ENCODE data around the gene C20orf202.
A peak's percentile ranks its signal among the peaks of the same experiment; 100 is the strongest.

C20orf202 gene

DNA sequence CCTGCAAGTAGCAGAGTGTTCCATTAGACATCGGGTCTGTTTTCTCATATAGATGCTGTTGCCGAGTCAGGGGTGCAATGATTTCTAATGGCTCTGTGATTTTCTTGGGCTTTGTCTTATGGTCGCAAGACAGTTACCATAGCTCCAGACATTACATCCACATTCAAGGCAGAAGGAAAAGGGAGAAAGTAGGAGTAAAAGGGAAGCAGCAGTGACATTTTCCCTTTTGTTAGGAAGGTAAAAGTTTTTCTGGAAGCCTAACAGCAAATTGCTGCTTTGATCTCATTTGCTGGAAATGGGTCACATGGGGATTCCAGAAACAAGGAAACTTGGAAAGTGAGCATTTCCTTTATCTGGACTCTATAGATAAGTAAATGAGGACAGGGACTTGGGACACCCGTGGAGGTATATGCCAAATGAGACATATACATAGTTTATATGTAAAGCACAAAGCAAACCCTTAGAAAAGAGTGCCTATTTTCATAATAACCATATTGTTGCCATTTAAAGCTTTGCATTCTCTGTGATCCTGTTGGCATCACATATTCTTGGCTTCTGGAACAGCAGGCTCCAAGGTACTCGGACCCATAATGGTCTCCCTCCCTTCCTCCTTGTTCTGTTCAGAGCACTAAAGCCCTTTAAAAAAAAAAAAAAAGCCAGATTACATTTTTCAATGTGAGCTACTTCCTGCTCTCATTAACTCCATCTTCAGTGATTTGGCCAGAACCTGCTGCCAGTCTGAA is at the start of gene C20orf202:
Gene C20orf202 (plus strand): TSS at position 693 of the 743 bp plus-strand sequence. CDS start 132 bp downstream, outside the sequence.
- Mint-ChIP-seq H3K36me3 (ENCODE audit: insufficient read depth) (peaks cover 2% of the 10 kb centered on the region), H3K9me3 (no peaks in the 10 kb centered on the region), H3K27ac (ENCODE audit: low read depth) (no peak within 1 kb of the TSS), H3K4me3 (no peak within 1 kb of the TSS), H3K27me3 (no peaks in the 10 kb centered on the region), H3K4me1 (no peaks in the 10 kb centered on the region)
- no peak for DNase-seq (ENCODE audit: low spot score in 2 of 2)
- no peak for ATAC-seq (replicated peaks; ENCODE audit: extremely low read depth, poor library complexity, severe bottlenecking)

DNA sequence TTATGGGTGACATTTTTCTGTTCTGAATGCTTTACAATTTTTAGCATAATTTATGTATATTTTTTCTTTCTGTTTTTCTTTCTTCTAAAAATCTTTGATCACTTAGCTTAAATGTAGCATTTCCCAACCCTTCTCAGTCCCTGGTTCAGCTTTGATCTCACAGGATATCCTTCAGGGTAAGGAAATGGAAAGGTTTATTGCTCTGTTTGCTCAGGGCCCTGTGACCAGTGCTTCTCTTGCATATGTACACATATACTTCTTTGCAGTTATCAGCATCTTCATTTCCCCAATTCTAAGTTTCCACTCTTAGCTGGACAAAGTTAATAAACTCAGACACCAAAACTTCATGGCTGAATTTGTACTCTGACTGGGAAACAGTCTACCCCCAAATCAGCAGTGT is 49.0 kb upstream of the C20orf202 start:
- no peaks in the 10 kb centered on the region for H3K27me3 Mint-ChIP-seq
- no peak overlapping the region for H3K27ac Mint-ChIP-seq (ENCODE audit: low read depth)
- no peak for DNase-seq (ENCODE audit: low spot score in 2 of 2)

GRCh38 chr20:1154691-1155090 is 48.6 kb upstream of the C20orf202 start:
- Mint-ChIP-seq H3K4me1 (peaks cover 28% of the 10 kb centered on the region), H3K9me3 (no peaks in the 10 kb centered on the region), H3K36me3 (ENCODE audit: insufficient read depth) (peaks cover 21% of the 10 kb centered on the region), H3K27me3 (no peaks in the 10 kb centered on the region), H3K4me3 (no peak overlapping the region), H3K27ac (ENCODE audit: low read depth) (no peak overlapping the region)
- DNase-seq (ENCODE audit: low spot score in 2 of 2) (no peak), ATAC-seq (replicated peaks; ENCODE audit: extremely low read depth, poor library complexity, severe bottlenecking) (no peak)

More for the DNA sequence above, 49.0 kb upstream of the C20orf202 start:
- H3K36me3 Mint-ChIP-seq (ENCODE audit: insufficient read depth), result peaks cover 21% of the 10 kb centered on the region
- no peak for ATAC-seq (replicated peaks; ENCODE audit: extremely low read depth, poor library complexity, severe bottlenecking)
- H3K4me3 Mint-ChIP-seq, result no peak overlapping the region
- no peaks in the 10 kb centered on the region for H3K9me3 Mint-ChIP-seq
- peaks cover 28% of the 10 kb centered on the region for H3K4me1 Mint-ChIP-seq

GRCh38 chr20:1155342-1155741 is 47.9 kb upstream of the C20orf202 start:
- Mint-ChIP-seq H3K27me3 (no peaks in the 10 kb centered on the region), H3K36me3 (ENCODE audit: insufficient read depth) (peaks cover 20% of the 10 kb centered on the region), H3K4me1 (peaks cover 28% of the 10 kb centered on the region), H3K9me3 (no peaks in the 10 kb centered on the region), H3K4me3 (no peak overlapping the region), H3K27ac (ENCODE audit: low read depth) (no peak overlapping the region)
- no peak for ATAC-seq (replicated peaks; ENCODE audit: extremely low read depth, poor library complexity, severe bottlenecking)
- no peak for DNase-seq (ENCODE audit: low spot score in 2 of 2)

GRCh38 chr20:1160496-1160895 is 42.8 kb upstream of the C20orf202 start:
- ATAC-seq (replicated peaks; ENCODE audit: extremely low read depth, poor library complexity, severe bottlenecking), result no peak
- H3K4me1 Mint-ChIP-seq, result peaks cover 6% of the 10 kb centered on the region
- H3K4me3 Mint-ChIP-seq, result no peak overlapping the region
- H3K9me3 Mint-ChIP-seq, result no peaks in the 10 kb centered on the region
- H3K36me3 Mint-ChIP-seq (ENCODE audit: insufficient read depth), result peaks cover 40% of the 10 kb centered on the region
- no peaks in the 10 kb centered on the region for H3K27me3 Mint-ChIP-seq
- no peak overlapping the region for H3K27ac Mint-ChIP-seq (ENCODE audit: low read depth)
- DNase-seq (ENCODE audit: low spot score in 2 of 2), result no peak

GRCh38 chr20:1160991-1161390 is 42.3 kb upstream of the C20orf202 start:
- peaks cover 45% of the 10 kb centered on the region for H3K36me3 Mint-ChIP-seq (ENCODE audit: insufficient read depth)
- H3K4me3 Mint-ChIP-seq, result no peak overlapping the region
- no peak overlapping the region for H3K27ac Mint-ChIP-seq (ENCODE audit: low read depth)
- H3K4me1 Mint-ChIP-seq, result peaks cover 6% of the 10 kb centered on the region
- DNase-seq (ENCODE audit: low spot score in 2 of 2) (no peak), ATAC-seq (replicated peaks; ENCODE audit: extremely low read depth, poor library complexity, severe bottlenecking) (no peak)
- no peaks in the 10 kb centered on the region for H3K9me3 Mint-ChIP-seq
- H3K27me3 Mint-ChIP-seq, result no peaks in the 10 kb centered on the region

GRCh38 chr20:1163105-1163504 is 40.1 kb upstream of the C20orf202 start:
- no peak overlapping the region for H3K4me3 Mint-ChIP-seq
- ATAC-seq (replicated peaks; ENCODE audit: extremely low read depth, poor library complexity, severe bottlenecking) (no peak), DNase-seq (ENCODE audit: low spot score in 2 of 2) (no peak)
- peaks cover 6% of the 10 kb centered on the region for H3K4me1 Mint-ChIP-seq
- no peaks in the 10 kb centered on the region for H3K27me3 Mint-ChIP-seq
- no peaks in the 10 kb centered on the region for H3K9me3 Mint-ChIP-seq
- H3K36me3 Mint-ChIP-seq (ENCODE audit: insufficient read depth), result peaks cover 59% of the 10 kb centered on the region
- no peak overlapping the region for H3K27ac Mint-ChIP-seq (ENCODE audit: low read depth)

DNA sequence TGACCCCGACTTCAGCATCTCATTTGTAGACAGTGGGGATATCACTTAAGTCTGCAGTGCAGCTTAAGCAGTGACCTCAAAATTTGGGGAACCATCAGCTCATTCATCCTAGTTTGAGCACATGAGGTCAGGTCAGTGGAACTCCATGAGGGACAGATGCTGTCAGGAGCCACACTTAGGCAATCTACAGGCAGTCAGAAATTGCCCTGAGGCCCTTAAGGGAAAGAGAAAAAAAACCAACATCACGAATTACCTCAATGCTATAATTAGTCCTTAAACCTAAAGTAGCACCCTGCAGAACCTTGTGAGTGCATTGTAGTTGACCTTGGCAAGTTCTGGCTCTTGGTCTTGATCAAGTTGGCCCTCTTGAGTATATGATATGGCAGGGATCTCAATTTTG is 39.6 kb upstream of the C20orf202 start:
- DNase-seq (ENCODE audit: low spot score in 2 of 2) (no peak), ATAC-seq (replicated peaks; ENCODE audit: extremely low read depth, poor library complexity, severe bottlenecking) (no peak)
- Mint-ChIP-seq H3K36me3 (ENCODE audit: insufficient read depth) (peaks cover 65% of the 10 kb centered on the region), H3K27me3 (no peaks in the 10 kb centered on the region), H3K4me3 (no peak overlapping the region), H3K9me3 (no peaks in the 10 kb centered on the region), H3K4me1 (peaks cover 6% of the 10 kb centered on the region), H3K27ac (ENCODE audit: low read depth) (no peak overlapping the region)

DNA sequence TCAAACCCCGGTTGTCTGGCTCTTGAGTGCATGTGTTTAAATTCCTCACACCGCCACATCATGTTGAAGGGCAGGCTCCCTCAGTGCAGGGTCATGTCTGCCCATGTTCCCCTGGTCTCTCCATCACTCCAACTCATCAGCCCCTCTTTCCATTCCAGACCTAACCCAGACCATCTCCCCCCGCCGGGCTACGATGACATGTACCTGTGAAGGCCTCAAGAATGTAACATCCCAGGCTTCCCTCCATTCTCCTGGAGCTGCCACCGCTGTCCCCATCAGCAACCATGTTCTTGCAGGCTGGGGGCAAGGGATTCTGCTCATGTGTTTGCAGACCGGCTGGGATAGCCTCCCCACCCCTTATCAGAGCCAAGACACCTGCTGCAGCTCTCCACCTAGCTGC is 38.4 kb upstream of the C20orf202 start:
- Mint-ChIP-seq H3K4me1 (peaks cover 6% of the 10 kb centered on the region), H3K27me3 (no peaks in the 10 kb centered on the region), H3K9me3 (no peaks in the 10 kb centered on the region), H3K27ac (ENCODE audit: low read depth) (no peak overlapping the region), H3K36me3 (ENCODE audit: insufficient read depth) (peaks cover 68% of the 10 kb centered on the region), H3K4me3 (no peak overlapping the region)
- ATAC-seq (replicated peaks; ENCODE audit: extremely low read depth, poor library complexity, severe bottlenecking) (no peak), DNase-seq (ENCODE audit: low spot score in 2 of 2) (no peak)

- H3K9me3 Mint-ChIP-seq, result no peaks in the 10 kb centered on the region
- H3K27me3 Mint-ChIP-seq, result no peaks in the 10 kb centered on the region
- no peak overlapping the region for H3K4me3 Mint-ChIP-seq
- ATAC-seq (replicated peaks; ENCODE audit: extremely low read depth, poor library complexity, severe bottlenecking), result no peak
- DNase-seq (ENCODE audit: low spot score in 2 of 2), result no peak
- H3K4me1 Mint-ChIP-seq, result peaks cover 6% of the 10 kb centered on the region
- no peak overlapping the region for H3K27ac Mint-ChIP-seq (ENCODE audit: low read depth)
- H3K36me3 Mint-ChIP-seq (ENCODE audit: insufficient read depth), result peaks cover 66% of the 10 kb centered on the region
Measured at GRCh38 chr20:1165521-1165920, 37.7 kb upstream of the C20orf202 start.

DNA sequence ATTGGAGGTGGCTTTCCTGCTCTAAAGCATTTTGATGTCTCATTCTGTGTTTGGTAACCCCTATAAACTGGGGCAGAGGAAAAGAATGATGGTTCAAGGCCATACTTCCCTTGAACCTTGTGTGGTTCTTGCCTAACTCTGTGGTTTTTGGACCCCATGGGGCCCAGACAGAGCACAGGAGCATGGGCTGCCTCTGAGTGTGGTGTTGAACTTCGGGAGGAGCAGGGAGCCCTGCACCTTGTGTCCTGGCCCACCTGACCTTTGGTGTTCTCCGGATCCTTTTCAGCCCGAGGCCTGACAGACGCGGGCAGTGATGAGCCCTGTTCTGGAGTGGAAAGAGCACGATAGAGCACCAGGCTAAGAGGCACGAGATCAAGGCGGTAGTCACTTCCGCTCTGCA is 37.3 kb upstream of the C20orf202 start:
- H3K4me3 Mint-ChIP-seq, result no peak overlapping the region
- no peaks in the 10 kb centered on the region for H3K9me3 Mint-ChIP-seq
- peaks cover 63% of the 10 kb centered on the region for H3K36me3 Mint-ChIP-seq (ENCODE audit: insufficient read depth)
- DNase-seq (ENCODE audit: low spot score in 2 of 2) (no peak), ATAC-seq (replicated peaks; ENCODE audit: extremely low read depth, poor library complexity, severe bottlenecking) (no peak)
- H3K27me3 Mint-ChIP-seq, result no peaks in the 10 kb centered on the region
- peak overlapping the region; percentile 29 for H3K27ac Mint-ChIP-seq (ENCODE audit: low read depth)
- H3K4me1 Mint-ChIP-seq, result peaks cover 6% of the 10 kb centered on the region

GRCh38 chr20:1166948-1167720 is 36.1 kb upstream of the C20orf202 start:
- peaks cover 58% of the 10 kb centered on the region for H3K36me3 Mint-ChIP-seq (ENCODE audit: insufficient read depth)
- H3K4me1 Mint-ChIP-seq, result peaks cover 6% of the 10 kb centered on the region
- H3K27me3 Mint-ChIP-seq, result no peaks in the 10 kb centered on the region
- no peak overlapping the region for H3K27ac Mint-ChIP-seq (ENCODE audit: low read depth)
- no peaks in the 10 kb centered on the region for H3K9me3 Mint-ChIP-seq
- ATAC-seq (replicated peaks; ENCODE audit: extremely low read depth, poor library complexity, severe bottlenecking) (no peak), DNase-seq (ENCODE audit: low spot score in 2 of 2) (no peak)
- H3K4me3 Mint-ChIP-seq, result no peak overlapping the region

DNA sequence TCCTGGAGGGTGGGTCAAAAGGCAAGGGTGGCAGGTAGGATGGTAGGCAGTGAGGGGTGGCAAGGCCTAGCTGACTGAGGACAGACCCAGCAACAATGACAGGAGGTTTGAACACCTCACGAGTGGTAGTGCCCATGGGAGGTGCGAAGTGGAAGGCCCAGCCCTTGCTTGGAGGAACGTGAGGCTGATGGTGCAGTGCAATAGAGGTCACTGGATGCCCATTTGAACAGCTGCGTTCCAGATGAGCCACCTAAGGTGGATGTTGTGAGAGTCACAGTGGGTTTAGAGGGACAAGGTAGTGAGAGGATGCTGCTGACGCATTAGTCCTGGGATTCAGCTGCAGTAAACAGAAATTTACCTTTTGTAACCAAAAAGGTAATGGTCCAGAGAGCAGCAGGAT is 34.0 kb upstream of the C20orf202 start:
- Mint-ChIP-seq H3K27ac (ENCODE audit: low read depth) (no peak overlapping the region), H3K4me3 (no peak overlapping the region), H3K27me3 (no peaks in the 10 kb centered on the region), H3K4me1 (peaks cover 6% of the 10 kb centered on the region), H3K36me3 (ENCODE audit: insufficient read depth) (peaks cover 42% of the 10 kb centered on the region), H3K9me3 (no peaks in the 10 kb centered on the region)
- no peak for DNase-seq (ENCODE audit: low spot score in 2 of 2)
- ATAC-seq (replicated peaks; ENCODE audit: extremely low read depth, poor library complexity, severe bottlenecking), result no peak

All from central memory CD8-positive, alpha-beta T cell (primary cell).